Skeletal muscle satellite cell (primary cell): ENCODE results near the gene MRC1.

Experiments
- H3K27me3 ChIP-seq: 2 replicates; pipeline ENCODE4 v1.7.0; 2013; ENCODE audit warnings: low read length; ENCODE audit not compliant: control insufficient read depth, insufficient read depth
- H3K36me3 ChIP-seq: 2 replicates; pipeline ENCODE4 v1.7.0; 2013; ENCODE audit warnings: mild to moderate bottlenecking, control low read depth, low read length; ENCODE audit not compliant: insufficient read depth
- H3K4me1 ChIP-seq: 2 replicates; pipeline ENCODE4 v1.7.0; 2013; ENCODE audit warnings: low read length; ENCODE audit not compliant: control insufficient read depth, insufficient read depth
- H3K4me2 ChIP-seq: 2 replicates; pipeline ENCODE4 v1.7.0; 2013; ENCODE audit warnings: mild to moderate bottlenecking, low read length
- H3K4me3 ChIP-seq: 2 replicates; pipeline ENCODE4 v1.7.0; 2013; ENCODE audit warnings: low read length
- H3K9ac ChIP-seq: 2 replicates; pipeline ENCODE4 v1.7.0; 2013; ENCODE audit warnings: mild to moderate bottlenecking, low read depth, low read length, moderate library complexity
- H3K9me3 ChIP-seq: replicated peaks from 2 replicates; pipeline ENCODE4 v1.7.0; 2013; ENCODE audit warnings: mild to moderate bottlenecking, control low read depth, low read length

The MRC1 gene

DNA sequence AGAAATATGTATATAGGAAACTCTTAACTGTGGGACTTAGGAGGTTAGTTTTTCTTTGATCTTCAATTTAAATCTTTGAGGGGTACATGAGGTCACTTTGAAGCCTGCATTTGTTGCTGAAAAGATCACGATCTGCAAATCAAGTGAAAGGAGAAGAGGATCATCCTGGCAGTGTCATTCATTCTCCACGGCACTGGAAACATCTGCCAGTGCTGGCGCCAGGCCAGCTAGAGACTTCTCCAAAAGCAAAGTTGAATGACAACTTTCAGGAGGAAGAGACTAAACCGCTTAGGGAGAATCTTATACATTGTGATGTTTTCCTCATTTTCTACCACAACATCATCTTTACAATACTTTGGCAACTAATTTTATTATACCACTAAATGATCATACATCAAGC is 42.5 kb downstream of the MRC1 start:
- Histone ChIP-seq H3K9ac (no peak overlapping the region), H3K4me2 (no peak overlapping the region), H3K4me3 (no peak overlapping the region), H3K36me3 (no peaks in the 10 kb centered on the region), H3K9me3 (no peaks in the 10 kb centered on the region), H3K27me3 (no peaks in the 10 kb centered on the region), H3K4me1 (no peaks in the 10 kb centered on the region)

DNA sequence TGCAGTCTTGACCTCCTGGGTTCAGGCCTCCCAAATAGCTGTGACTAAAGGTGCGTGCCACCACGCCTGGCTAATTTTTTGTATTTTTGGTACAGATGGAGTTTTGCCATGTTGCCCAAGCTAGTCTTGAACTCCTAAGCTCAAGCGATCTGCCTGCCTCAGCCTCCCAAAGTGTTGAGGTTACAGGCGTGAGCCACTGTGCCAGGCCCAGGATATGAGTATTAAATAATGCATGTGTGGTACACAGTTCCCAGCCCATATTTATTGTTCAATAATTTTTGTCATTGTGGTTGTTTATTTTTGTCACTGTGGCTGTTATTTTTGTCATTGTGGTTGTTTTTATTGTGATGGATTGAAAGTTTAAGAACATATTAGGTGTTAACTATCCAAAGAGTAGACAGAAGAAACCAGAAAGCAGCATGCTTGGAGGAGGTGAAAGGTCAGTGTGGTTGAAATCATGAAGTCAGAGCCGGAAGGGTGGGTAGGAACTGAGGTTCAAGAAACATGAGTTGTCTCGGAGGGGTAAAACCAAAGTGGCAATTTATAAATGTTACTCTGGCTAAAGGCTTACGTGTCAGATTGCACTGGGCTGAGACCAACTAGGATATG is 45.0 kb downstream of the MRC1 start:
- H3K36me3 ChIP-seq = no peaks in the 10 kb centered on the region
- no peak overlapping the region for H3K4me2 ChIP-seq
- H3K4me3 ChIP-seq = no peak overlapping the region
- H3K4me1 ChIP-seq = no peaks in the 10 kb centered on the region
- H3K9me3 ChIP-seq = no peaks in the 10 kb centered on the region
- H3K9ac ChIP-seq = no peak overlapping the region
- no peaks in the 10 kb centered on the region for H3K27me3 ChIP-seq

DNA sequence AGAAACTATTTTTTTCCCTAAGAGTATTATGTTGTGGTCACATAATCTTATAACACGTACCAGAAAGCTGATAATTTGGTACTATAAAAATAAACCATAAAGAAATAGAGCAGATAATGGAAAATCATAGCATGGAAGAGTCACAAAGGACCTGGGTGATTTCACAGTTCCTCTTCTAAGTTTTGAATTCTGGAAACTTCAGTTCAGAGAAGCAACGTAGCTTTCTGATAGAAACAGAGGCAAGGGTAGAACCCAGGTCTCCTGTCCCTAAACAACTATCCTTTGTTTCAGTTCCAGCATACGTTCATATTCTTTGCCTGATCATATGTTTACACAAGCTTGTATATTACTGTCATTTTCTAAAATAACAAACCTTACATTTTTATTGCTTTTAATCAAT is 47.9 kb downstream of the MRC1 start:
- no peaks in the 10 kb centered on the region for H3K36me3 ChIP-seq
- no peaks in the 10 kb centered on the region for H3K4me1 ChIP-seq
- no peak overlapping the region for H3K4me3 ChIP-seq
- no peaks in the 10 kb centered on the region for H3K9me3 ChIP-seq
- no peak overlapping the region for H3K4me2 ChIP-seq
- H3K27me3 ChIP-seq = no peaks in the 10 kb centered on the region
- H3K9ac ChIP-seq = no peak overlapping the region

DNA sequence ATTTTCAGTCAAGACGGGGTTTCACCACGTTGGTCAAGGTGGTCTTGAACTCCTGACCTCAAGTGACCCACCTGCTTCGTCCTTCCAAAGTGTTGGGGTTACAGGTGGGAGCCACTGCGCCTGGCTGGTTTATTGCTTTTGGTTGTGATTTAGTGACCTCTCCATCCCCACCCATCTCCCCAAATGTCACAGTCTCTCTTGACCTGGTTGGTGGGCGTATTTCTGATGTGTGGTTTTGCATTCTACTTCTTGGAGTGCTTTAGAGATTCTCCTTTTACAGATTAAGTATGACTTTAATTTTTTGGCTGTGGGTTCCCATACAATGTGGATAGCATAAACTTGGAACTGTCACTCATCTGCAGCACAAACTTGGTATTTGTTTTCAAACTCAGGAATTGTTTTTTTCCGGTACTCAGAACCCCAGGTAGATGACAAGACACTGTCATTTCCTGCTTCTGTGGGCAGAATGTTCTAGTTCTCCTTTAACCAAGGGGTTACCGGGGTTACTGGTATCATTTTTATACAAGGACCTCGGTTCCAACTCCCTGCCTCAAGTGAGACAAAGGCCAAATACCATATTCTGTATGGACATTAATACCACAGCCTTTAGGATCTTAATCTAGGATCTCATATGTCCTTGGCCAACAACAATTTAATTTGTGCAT is 50.5 kb downstream of the MRC1 start:
- no peaks in the 10 kb centered on the region for H3K4me1 ChIP-seq
- no peak overlapping the region for H3K9ac ChIP-seq
- H3K4me3 ChIP-seq = no peak overlapping the region
- H3K9me3 ChIP-seq = no peaks in the 10 kb centered on the region
- no peak overlapping the region for H3K4me2 ChIP-seq
- H3K36me3 ChIP-seq = no peaks in the 10 kb centered on the region
- peaks cover 8% of the 10 kb centered on the region for H3K27me3 ChIP-seq

- H3K36me3 ChIP-seq = no peaks in the 10 kb centered on the region
- H3K27me3 ChIP-seq = peaks cover 8% of the 10 kb centered on the region
- no peak overlapping the region for H3K9ac ChIP-seq
- no peak overlapping the region for H3K4me3 ChIP-seq
- H3K4me2 ChIP-seq = no peak overlapping the region
- H3K9me3 ChIP-seq = no peaks in the 10 kb centered on the region
- no peaks in the 10 kb centered on the region for H3K4me1 ChIP-seq
Measured at GRCh38 chr10:17861760-17862159, 52.6 kb downstream of the MRC1 start.

GRCh38 chr10:17865351-17865750 is 56.2 kb downstream of the MRC1 start:
- H3K4me2 ChIP-seq = no peak overlapping the region
- H3K36me3 ChIP-seq = no peaks in the 10 kb centered on the region
- no peak overlapping the region for H3K9ac ChIP-seq
- H3K9me3 ChIP-seq = no peaks in the 10 kb centered on the region
- H3K4me3 ChIP-seq = no peak overlapping the region
- no peaks in the 10 kb centered on the region for H3K4me1 ChIP-seq
- H3K27me3 ChIP-seq = peaks cover 8% of the 10 kb centered on the region

DNA sequence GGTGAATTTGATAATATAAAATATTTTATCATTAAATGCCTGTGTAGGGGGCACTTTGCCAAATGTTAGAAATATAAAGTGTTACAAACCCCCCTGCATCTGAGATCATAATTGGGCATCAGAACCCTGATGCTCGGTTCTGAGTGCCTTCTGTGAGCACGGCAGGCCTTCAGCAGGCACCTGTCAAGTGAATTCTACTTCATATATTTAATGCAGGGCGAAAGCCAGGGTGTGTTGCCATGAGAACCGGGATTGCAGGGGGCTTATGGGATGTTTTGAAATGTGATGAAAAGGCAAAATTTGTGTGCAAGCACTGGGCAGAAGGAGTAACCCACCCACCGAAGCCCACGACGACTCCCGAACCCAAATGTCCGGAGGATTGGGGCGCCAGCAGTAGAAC is 57.2 kb downstream of the MRC1 start:
- H3K9me3 ChIP-seq = no peaks in the 10 kb centered on the region
- H3K27me3 ChIP-seq = peaks cover 8% of the 10 kb centered on the region
- H3K9ac ChIP-seq = no peak overlapping the region
- no peak overlapping the region for H3K4me2 ChIP-seq
- no peaks in the 10 kb centered on the region for H3K4me1 ChIP-seq
- H3K4me3 ChIP-seq = no peak overlapping the region
- no peaks in the 10 kb centered on the region for H3K36me3 ChIP-seq

DNA sequence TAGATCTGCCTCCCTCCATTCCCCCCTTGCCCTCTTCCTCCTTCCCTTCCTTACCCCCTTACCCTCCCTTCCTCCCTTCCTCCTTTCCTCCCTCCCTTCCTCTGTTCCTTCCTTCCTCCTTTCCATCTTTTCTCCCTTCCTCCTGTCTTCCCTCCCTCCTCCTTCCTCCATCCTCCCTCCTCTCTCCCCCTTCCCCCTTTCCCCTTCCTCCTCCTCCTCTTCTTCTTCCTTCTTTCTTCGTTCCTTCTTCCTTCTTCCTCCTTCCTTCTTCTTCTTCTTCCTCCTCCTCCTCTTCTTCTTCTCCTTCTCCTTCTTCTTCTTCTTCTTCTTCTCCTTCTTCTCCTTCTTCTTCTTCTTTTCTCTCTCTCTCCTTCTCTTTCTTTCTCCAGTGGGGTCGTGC is 57.9 kb downstream of the MRC1 start:
- H3K27me3 ChIP-seq = peaks cover 8% of the 10 kb centered on the region
- no peaks in the 10 kb centered on the region for H3K4me1 ChIP-seq
- no peak overlapping the region for H3K4me2 ChIP-seq
- no peak overlapping the region for H3K9ac ChIP-seq
- H3K36me3 ChIP-seq = no peaks in the 10 kb centered on the region
- H3K9me3 ChIP-seq = no peaks in the 10 kb centered on the region
- no peak overlapping the region for H3K4me3 ChIP-seq

DNA sequence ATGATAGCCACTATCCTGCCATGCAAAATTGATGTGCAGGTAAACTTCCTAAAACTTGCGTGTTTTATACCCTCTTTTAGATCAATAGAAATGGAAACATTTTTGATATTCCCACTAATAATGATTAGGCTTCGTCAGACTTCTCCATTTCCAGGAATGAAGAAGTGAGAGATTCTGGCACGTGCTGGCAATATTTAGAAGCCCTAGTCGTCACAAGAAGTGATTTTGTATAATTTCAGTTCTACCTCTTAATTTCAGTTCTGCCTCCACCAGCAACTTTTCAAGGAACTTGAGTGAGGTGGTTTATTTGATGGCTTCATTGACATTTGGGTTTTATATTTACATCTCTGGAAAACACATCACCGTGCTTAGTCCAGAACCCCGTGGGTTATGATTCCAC is 61.9 kb downstream of the MRC1 start:
- H3K9ac ChIP-seq = no peak overlapping the region
- H3K4me1 ChIP-seq = no peaks in the 10 kb centered on the region
- no peak overlapping the region for H3K4me2 ChIP-seq
- H3K36me3 ChIP-seq = no peaks in the 10 kb centered on the region
- no peak overlapping the region for H3K4me3 ChIP-seq
- H3K9me3 ChIP-seq = no peaks in the 10 kb centered on the region
- peaks cover 13% of the 10 kb centered on the region for H3K27me3 ChIP-seq

- no peaks in the 10 kb centered on the region for H3K36me3 ChIP-seq
- no peak overlapping the region for H3K4me3 ChIP-seq
- peaks cover 13% of the 10 kb centered on the region for H3K27me3 ChIP-seq
- H3K9ac ChIP-seq = no peak overlapping the region
- no peak overlapping the region for H3K4me2 ChIP-seq
- H3K9me3 ChIP-seq = no peaks in the 10 kb centered on the region
- no peaks in the 10 kb centered on the region for H3K4me1 ChIP-seq
Measured at GRCh38 chr10:17872191-17873091, 63.3 kb downstream of the MRC1 start.

DNA sequence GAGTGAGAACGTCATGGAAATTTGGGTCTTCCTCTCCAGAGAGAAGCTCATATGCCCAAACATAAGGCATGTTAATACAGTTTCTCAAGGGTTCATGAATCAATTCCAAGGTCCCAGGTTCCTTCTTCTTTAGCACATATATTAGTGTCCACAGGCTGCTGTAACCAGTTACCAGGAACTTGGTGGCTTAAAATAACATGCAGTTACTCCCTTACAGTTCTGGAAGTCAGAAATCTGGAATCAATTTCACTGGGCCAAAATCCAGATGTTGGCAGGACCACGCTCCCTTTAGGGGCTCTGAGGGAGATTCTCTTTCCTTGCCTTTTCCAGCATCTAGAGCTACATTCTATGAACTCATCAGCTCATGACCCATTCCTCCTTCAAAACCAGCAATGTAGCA is 64.8 kb downstream of the MRC1 start:
- Histone ChIP-seq H3K9ac (no peak overlapping the region), H3K27me3 (peaks cover 13% of the 10 kb centered on the region), H3K4me3 (no peak overlapping the region), H3K36me3 (no peaks in the 10 kb centered on the region), H3K9me3 (no peaks in the 10 kb centered on the region), H3K4me1 (no peaks in the 10 kb centered on the region), H3K4me2 (no peak overlapping the region)
